Measurements from ENCODE around the gene CANT1.

DNA sequence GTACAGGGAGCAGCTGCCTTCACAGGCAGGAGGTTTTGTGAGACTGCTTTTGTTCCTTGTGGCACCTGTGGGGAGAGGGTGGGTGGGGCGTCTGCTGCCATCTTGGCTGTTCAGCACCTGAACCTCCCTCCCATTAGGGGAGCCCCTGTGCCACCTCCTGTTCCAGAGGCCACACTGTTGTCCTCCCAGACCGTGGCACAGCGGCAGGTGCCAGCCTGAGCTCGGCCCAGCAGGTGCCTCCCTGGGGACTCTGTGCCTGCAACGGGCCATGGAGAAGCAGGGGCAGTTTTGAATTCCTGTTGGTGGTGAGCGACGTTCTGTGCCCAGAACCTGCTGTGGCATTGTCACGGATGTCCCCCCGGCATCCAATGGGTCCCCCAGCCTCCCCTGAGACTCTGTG, 39.7 kb downstream of the CANT1 start:
- TF ChIP-seq, protein P1, sequence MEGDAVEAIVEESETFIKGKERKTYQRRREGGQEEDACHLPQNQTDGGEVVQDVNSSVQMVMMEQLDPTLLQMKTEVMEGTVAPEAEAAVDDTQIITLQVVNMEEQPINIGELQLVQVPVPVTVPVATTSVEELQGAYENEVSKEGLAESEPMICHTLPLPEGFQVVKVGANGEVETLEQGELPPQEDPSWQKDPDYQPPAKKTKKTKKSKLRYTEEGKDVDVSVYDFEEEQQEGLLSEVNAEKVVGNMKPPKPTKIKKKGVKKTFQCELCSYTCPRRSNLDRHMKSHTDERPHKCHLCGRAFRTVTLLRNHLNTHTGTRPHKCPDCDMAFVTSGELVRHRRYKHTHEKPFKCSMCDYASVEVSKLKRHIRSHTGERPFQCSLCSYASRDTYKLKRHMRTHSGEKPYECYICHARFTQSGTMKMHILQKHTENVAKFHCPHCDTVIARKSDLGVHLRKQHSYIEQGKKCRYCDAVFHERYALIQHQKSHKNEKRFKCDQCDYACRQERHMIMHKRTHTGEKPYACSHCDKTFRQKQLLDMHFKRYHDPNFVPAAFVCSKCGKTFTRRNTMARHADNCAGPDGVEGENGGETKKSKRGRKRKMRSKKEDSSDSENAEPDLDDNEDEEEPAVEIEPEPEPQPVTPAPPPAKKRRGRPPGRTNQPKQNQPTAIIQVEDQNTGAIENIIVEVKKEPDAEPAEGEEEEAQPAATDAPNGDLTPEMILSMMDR (IDR thresholded peaks at IDR 0.05): no peak
- no peak for TF ChIP-seq POLR2A (IDR thresholded peaks at IDR 0.05)
